Stimulated activated CD8-positive, alpha-beta memory T cell treated with anti-CD3 and anti-CD28 coated beads, Interleukin-12 subunit alpha, Interleukin-12 subunit beta, amount 100 ng/mL, for 4 hours (primary cell): ENCODE data around the gene ALDH3B1.

ENCODE experiments used
- DNase-seq: peaks from one replicate; pipeline ENCODE4 v3.0.0-alpha.2; 2020; ENCODE audit warnings: low read depth

ALDH3B1 gene

GRCh38 chr11:68014157-68014946 is 4.2 kb downstream of the ALDH3B1 start:
- DNase-seq: no peak

- DNase-seq: no peak
Observed at GRCh38 chr11:68014947-68015447, 4.9 kb downstream of the ALDH3B1 start.

- no peak for DNase-seq
Observed at GRCh38 chr11:68015467-68015866, 5.3 kb downstream of the ALDH3B1 start.

GRCh38 chr11:68016161-68016903 is 6.2 kb downstream of the ALDH3B1 start:
- no peak for DNase-seq

- DNase-seq: no peak
Observed at GRCh38 chr11:68016904-68017817, 7.0 kb downstream of the ALDH3B1 start.

GRCh38 chr11:68017980-68018729 is 8.0 kb downstream of the ALDH3B1 start:
- no peak for DNase-seq

GRCh38 chr11:68018730-68019190 is 8.6 kb downstream of the ALDH3B1 start:
- no peak for DNase-seq

- no peak for DNase-seq
Observed at GRCh38 chr11:68019486-68019885, 9.4 kb downstream of the ALDH3B1 start.

GRCh38 chr11:68020575-68020974 is 10.4 kb downstream of the ALDH3B1 start:
- no peak for DNase-seq

GRCh38 chr11:68021167-68021787 is 11.2 kb downstream of the ALDH3B1 start:
- no peak for DNase-seq

- no peak for DNase-seq
Observed at GRCh38 chr11:68022531-68022930, 12.4 kb downstream of the ALDH3B1 start.

GRCh38 chr11:68024508-68024907 is 14.4 kb downstream of the ALDH3B1 start:
- no peak for DNase-seq

- DNase-seq: no peak
Observed at GRCh38 chr11:68025047-68025446, 14.9 kb downstream of the ALDH3B1 start.

GRCh38 chr11:68026391-68027105 is 16.4 kb downstream of the ALDH3B1 start:
- DNase-seq: no peak

- no peak for DNase-seq
Observed at GRCh38 chr11:68027667-68028066, 17.5 kb downstream of the ALDH3B1 start.

- DNase-seq: no peak
Observed at GRCh38 chr11:68028802-68029545, 18.8 kb downstream of the ALDH3B1 start.

- peak; percentile 91 for DNase-seq
Observed at GRCh38 chr11:68030318-68031143, 20.4 kb downstream of the ALDH3B1 start, which contains the start of gene NDUFS8. TSS of gene NDUFS8 (plus strand) at chr11:68030681. CDS start at chr11:68032152, 1,471 bp downstream.

GRCh38 chr11:68031144-68031464 is 21.0 kb downstream of the ALDH3B1 start:
- no peak for DNase-seq

GRCh38 chr11:68032003-68032402 is 21.9 kb downstream of the ALDH3B1 start:
- DNase-seq: no peak
